OCI-LY1 (cell line): ENCODE measurements around the gene GNG3.
A peak's percentile ranks its signal among the peaks of the same experiment; 100 is the strongest.

Experiments
- H2AFZ ChIP-seq: fragments of 200-600 bp; sonication (generic), shearing (Covaris generic); 2 replicates; pipeline ENCODE4 v1.6.0; 2014; ENCODE audit warnings: antibody characterized with exemption, mild to moderate bottlenecking, low read length
- H3F3A ChIP-seq: fragments of 200-600 bp; sonication (generic), shearing (Covaris generic); 2 replicates; pipeline ENCODE4 v1.6.0; 2014; ENCODE audit warnings: mild to moderate bottlenecking, antibody characterized with exemption, low read length, moderate library complexity; ENCODE audit not compliant: insufficient read depth
- H3K27ac ChIP-seq: fragments of 200-600 bp; sonication (generic); 2 replicates; pipeline ENCODE4 v1.5.1; 2014; ENCODE audit warnings: low read length, mixed run types, mild to moderate bottlenecking, low read depth; ENCODE audit not compliant: poor library complexity, severe bottlenecking
- H3K27me3 ChIP-seq: fragments of 200-600 bp; sonication (generic); 2 replicates; pipeline ENCODE4 v1.6.0; 2014; ENCODE audit warnings: antibody characterized with exemption, mild to moderate bottlenecking, low read length, moderate library complexity; ENCODE audit not compliant: insufficient read depth
- H3K36me3 ChIP-seq: fragments of 200-600 bp; sonication (generic); 2 replicates; pipeline ENCODE4 v1.6.1; 2014; ENCODE audit warnings: mild to moderate bottlenecking, antibody characterized with exemption, low read length, moderate library complexity, mixed read lengths; ENCODE audit not compliant: insufficient read depth
- H3K4me1 ChIP-seq: fragments of 200-600 bp; sonication (generic); 2 replicates; pipeline ENCODE4 v1.5.1; 2014; ENCODE audit warnings: mild to moderate bottlenecking, low read length, moderate library complexity; ENCODE audit not compliant: insufficient read depth, severe bottlenecking
- H3K4me2 ChIP-seq: fragments of 200-600 bp; sonication (generic), shearing (Covaris generic); 2 replicates; pipeline ENCODE4 v1.6.1; 2014; ENCODE audit warnings: low read length
- H3K4me3 ChIP-seq: fragments of 200-600 bp; sonication (generic); 2 replicates; pipeline ENCODE4 v1.5.1; 2014; ENCODE audit warnings: low read length, low read depth, mild to moderate bottlenecking, mixed read lengths; ENCODE audit not compliant: poor library complexity, severe bottlenecking
- H3K79me2 ChIP-seq: fragments of 200-600 bp; shearing (Covaris generic); 2 replicates; pipeline ENCODE4 v1.6.1; 2016; ENCODE audit warnings: mixed run types, low read length, mixed read lengths; ENCODE audit not compliant: insufficient read depth
- H3K9ac ChIP-seq: fragments of 200-600 bp; sonication (generic), shearing (Covaris generic); 2 replicates; pipeline ENCODE4 v1.6.1; 2014; ENCODE audit warnings: mild to moderate bottlenecking, low read length, mixed read lengths
- H3K9me2 ChIP-seq: fragments of 200-600 bp; sonication (generic), shearing (Covaris generic); 2 replicates; pipeline ENCODE4 v1.6.1; 2014; ENCODE audit warnings: low read depth, mild to moderate bottlenecking, low read length, mixed read lengths
- H3K9me3 ChIP-seq: fragments of 200-600 bp; shearing (Covaris generic); 2 replicates; pipeline ENCODE4 v1.6.1; 2014; ENCODE audit warnings: low read length, mixed read lengths
- H4K20me1 ChIP-seq: fragments of 200-600 bp; sonication (generic), shearing (Covaris generic); 2 replicates; pipeline ENCODE4 v1.6.0; 2016; ENCODE audit warnings: mild to moderate bottlenecking, low read length; ENCODE audit not compliant: insufficient read depth
- EZH2 ChIP-seq: fragments of 200-600 bp; sonication (generic), shearing (Covaris generic); IDR thresholded peaks from 2 replicates; pipeline ENCODE4 v1.8.0; 2017; ENCODE audit warnings: borderline replicate concordance, mixed run types, mild to moderate bottlenecking, antibody characterized with exemption, low read length, moderate library complexity, mixed read lengths
- TF ChIP-seq, protein P1 (sequence below): fragments of 200-600 bp; sonication (generic), shearing (Covaris generic); IDR thresholded peaks from 2 replicates; pipeline ENCODE4 v1.5.1; 2017; ENCODE audit warnings: mild to moderate bottlenecking, antibody characterized with exemption, low read length, moderate library complexity, mixed read lengths

GNG3 gene

DNA sequence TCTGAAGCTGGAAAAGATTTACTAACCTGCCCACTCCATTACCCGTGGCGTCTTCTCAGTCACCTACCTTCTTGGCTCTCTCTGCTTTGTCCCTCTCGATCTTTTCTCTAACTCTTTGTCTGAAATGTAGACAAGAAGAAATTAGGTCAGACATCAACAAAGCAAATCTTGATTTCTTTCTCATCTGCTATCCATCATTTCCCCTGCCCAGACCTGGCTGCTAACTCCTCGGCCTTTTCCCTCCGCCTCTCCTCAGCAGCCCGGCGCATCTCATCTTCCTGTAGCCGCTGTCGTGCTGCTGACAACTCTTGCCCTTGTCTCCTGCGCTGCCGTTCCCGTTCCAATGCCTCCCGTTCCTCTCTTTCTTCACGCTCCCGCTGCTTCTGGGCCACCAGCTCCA lies 29.8 kb upstream of the GNG3 start:
- no peaks in the 10 kb centered on the region for H3K27me3 ChIP-seq
- no peaks in the 10 kb centered on the region for H3K9me3 ChIP-seq
- H3K4me2 ChIP-seq, result peak overlapping the region; percentile 94
- H3K79me2 ChIP-seq, result no peaks in the 10 kb centered on the region; the same call in 1 of the 2 replicates
- no peak overlapping the region for H2AFZ ChIP-seq
- H3K9ac ChIP-seq, result peak overlapping the region; percentile 94; the same call in 1 of the 2 replicates
- H3K27ac ChIP-seq, result no peak overlapping the region
- peak overlapping the region; percentile 95 for H3K4me3 ChIP-seq
- H3K4me1 ChIP-seq, result peaks cover 46% of the 10 kb centered on the region
- TF ChIP-seq, protein P1, sequence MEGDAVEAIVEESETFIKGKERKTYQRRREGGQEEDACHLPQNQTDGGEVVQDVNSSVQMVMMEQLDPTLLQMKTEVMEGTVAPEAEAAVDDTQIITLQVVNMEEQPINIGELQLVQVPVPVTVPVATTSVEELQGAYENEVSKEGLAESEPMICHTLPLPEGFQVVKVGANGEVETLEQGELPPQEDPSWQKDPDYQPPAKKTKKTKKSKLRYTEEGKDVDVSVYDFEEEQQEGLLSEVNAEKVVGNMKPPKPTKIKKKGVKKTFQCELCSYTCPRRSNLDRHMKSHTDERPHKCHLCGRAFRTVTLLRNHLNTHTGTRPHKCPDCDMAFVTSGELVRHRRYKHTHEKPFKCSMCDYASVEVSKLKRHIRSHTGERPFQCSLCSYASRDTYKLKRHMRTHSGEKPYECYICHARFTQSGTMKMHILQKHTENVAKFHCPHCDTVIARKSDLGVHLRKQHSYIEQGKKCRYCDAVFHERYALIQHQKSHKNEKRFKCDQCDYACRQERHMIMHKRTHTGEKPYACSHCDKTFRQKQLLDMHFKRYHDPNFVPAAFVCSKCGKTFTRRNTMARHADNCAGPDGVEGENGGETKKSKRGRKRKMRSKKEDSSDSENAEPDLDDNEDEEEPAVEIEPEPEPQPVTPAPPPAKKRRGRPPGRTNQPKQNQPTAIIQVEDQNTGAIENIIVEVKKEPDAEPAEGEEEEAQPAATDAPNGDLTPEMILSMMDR, result no peak
- no peak for TF ChIP-seq EZH2
- H3K36me3 ChIP-seq, result peaks cover 33% of the 10 kb centered on the region; the same call in 1 of the 2 replicates
- H3K9me2 ChIP-seq, result no peaks in the 10 kb centered on the region
- no peaks in the 10 kb centered on the region for H3F3A ChIP-seq
- H4K20me1 ChIP-seq, result no peaks in the 10 kb centered on the region

DNA sequence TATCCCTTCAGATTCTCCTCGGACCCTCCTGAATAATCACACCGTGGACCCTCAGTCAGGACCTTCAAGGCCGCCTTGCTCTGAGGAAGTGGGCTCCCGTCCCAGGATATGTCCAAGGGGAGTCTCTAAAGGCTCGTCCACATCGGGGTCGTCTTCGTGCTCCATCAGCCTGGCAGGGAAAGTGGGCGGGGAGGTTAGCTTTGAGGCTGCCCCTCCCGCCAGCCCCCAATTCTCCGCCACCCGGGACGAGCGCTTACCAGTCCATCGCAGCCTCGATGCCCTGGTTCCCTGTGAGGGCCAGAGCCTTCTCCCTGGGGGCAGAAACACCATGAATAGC lies 29.1 kb upstream of the GNG3 start:
- H3K9me3 ChIP-seq, result no peaks in the 10 kb centered on the region
- H3K9me2 ChIP-seq, result no peaks in the 10 kb centered on the region
- no peaks in the 10 kb centered on the region for H3K27me3 ChIP-seq
- H3K36me3 ChIP-seq, result peaks cover 26% of the 10 kb centered on the region; the same call in 1 of the 2 replicates
- H3K27ac ChIP-seq, result peak overlapping the region; percentile 76
- peak overlapping the region; percentile 94 for H3K4me2 ChIP-seq
- H3K79me2 ChIP-seq, result no peaks in the 10 kb centered on the region; the same call in 1 of the 2 replicates
- H3K9ac ChIP-seq, result peak overlapping the region; percentile 94
- peaks cover 39% of the 10 kb centered on the region for H3K4me1 ChIP-seq
- no peaks in the 10 kb centered on the region for H4K20me1 ChIP-seq
- peak overlapping the region; percentile 95 for H3K4me3 ChIP-seq
- no peaks in the 10 kb centered on the region for H3F3A ChIP-seq
- H2AFZ ChIP-seq, result no peak overlapping the region
- no peak for TF ChIP-seq EZH2
- TF ChIP-seq, protein P1, result no peak

DNA sequence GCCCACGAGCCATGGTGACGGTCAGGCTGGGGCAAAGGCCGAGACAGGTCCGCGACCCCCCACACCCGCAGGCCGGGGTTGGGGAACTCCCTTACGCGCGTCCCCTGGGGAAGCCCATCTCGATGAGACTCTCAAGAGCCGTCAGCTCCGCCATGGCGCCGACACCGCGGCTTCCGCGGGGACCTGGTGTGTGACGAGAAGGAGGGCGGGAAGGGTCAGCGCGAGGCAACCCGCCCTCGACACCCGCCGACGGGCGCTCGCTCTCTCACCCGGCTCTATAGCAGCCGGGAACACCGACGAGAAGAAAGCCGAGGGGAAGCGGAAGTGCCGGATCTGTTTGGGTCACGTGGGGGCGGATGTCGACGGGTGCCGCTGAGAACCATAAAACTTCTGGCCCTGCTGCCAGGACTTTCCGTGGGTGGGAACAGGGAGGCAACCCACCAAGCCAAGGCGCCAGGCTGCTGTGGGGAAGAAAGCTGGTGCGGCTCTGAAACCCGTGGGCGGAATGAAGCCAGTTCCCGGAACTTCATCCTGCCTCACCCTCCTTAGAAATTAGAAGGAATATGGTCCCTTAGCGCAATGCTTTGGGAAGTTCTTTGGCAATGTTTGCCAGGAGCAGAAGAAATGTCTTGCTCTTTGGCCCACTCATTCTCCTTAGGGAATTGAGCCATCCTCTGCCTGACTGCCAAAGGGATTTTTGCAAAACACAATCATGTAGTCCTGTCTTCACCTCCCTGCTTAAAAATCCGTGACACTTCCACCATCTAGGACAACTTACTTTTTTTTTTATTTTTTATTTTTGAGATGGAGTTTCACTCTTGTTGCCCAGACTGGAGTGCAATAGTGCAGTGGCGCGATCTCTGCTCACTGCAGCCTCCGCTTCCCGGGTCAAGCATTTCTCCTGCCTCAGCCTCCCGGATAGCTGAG lies 28.4 kb upstream of the GNG3 start, which contains the start of gene UBXN1:
TSS of gene UBXN1 (minus strand) at position 304 of the 927 bp plus-strand sequence. CDS start at position 154, 150 bp downstream.
- Histone ChIP-seq H3K4me1 (peaks cover 36% of the 10 kb centered on the region), H3K4me3 (peak within 1 kb of the TSS; percentile 95), H3K9me2 (no peaks in the 10 kb centered on the region), H3F3A (no peaks in the 10 kb centered on the region), H2AFZ (peak within 1 kb of the TSS; percentile 43; the same call in 1 of the 2 replicates), H3K9ac (peak within 1 kb of the TSS; percentile 94), H4K20me1 (no peaks in the 10 kb centered on the region), H3K4me2 (peak within 1 kb of the TSS; percentile 94), H3K36me3 (peaks cover 25% of the 10 kb centered on the region; the same call in 1 of the 2 replicates), H3K79me2 (no peaks in the 10 kb centered on the region; the same call in 1 of the 2 replicates), H3K27me3 (no peaks in the 10 kb centered on the region), H3K27ac (peak within 1 kb of the TSS; percentile 76), H3K9me3 (no peaks in the 10 kb centered on the region)
- TF ChIP-seq EZH2, result no peak
- TF ChIP-seq, protein P1, result no peak
